Osteoblast (primary cell): Measurements from ENCODE around the gene SORCS2. TPM values are rescaled to one million over a fixed set of nuclear protein-coding genes. Genes with fewer than 3 reads are reported as not detected.

Experiments used
- DNase-seq: peaks from one replicate; pipeline ENCODE4 v3.0.0; 2011; ENCODE audit warnings: low spot score, mixed read lengths; ENCODE audit not compliant: insufficient read length; ENCODE audit errors: missing footprints
- H2AFZ ChIP-seq: 2 replicates; pipeline ENCODE4 v1.6.0; 2011; ENCODE audit warnings: mild to moderate bottlenecking, low read length
- H3K27ac ChIP-seq: 2 replicates; pipeline ENCODE4 v1.5.1; 2011; ENCODE audit warnings: mild to moderate bottlenecking, low read depth, low read length, moderate library complexity
- H3K27me3 ChIP-seq: 2 replicates; pipeline ENCODE4 v1.6.0; 2012; ENCODE audit warnings: mild to moderate bottlenecking, control low read depth, inconsistent platforms, low read length, moderate library complexity; ENCODE audit not compliant: insufficient read depth
- H3K36me3 ChIP-seq: 2 replicates; pipeline ENCODE4 v1.5.1; 2011; ENCODE audit warnings: mild to moderate bottlenecking, low read length, control low read depth, moderate library complexity; ENCODE audit not compliant: insufficient read depth
- H3K4me1 ChIP-seq: 2 replicates; pipeline ENCODE4 v1.5.1; 2011; ENCODE audit warnings: mild to moderate bottlenecking, low read length, control low read depth, moderate library complexity; ENCODE audit not compliant: insufficient read depth
- H3K4me2 ChIP-seq: 2 replicates; pipeline ENCODE4 v1.6.0; 2011; ENCODE audit warnings: mild to moderate bottlenecking, low read length; ENCODE audit not compliant: insufficient read depth
- H3K4me3 ChIP-seq: fragments of 200-600 bp; sonication (generic); 3 replicates; pipeline ENCODE4 v1.5.1; 2012; ENCODE audit warnings: mild to moderate bottlenecking, low read length, inconsistent platforms; ENCODE audit not compliant: insufficient read depth
- H3K79me2 ChIP-seq: 2 replicates; pipeline ENCODE4 v1.6.0; 2012; ENCODE audit warnings: mild to moderate bottlenecking, low read length, control low read depth, inconsistent platforms; ENCODE audit not compliant: insufficient read depth
- H3K9me3 ChIP-seq: 2 replicates; pipeline ENCODE4 v1.5.1; 2011; ENCODE audit warnings: low read depth, low read length, control low read depth
- H4K20me1 ChIP-seq: 2 replicates; pipeline ENCODE4 v1.6.0; 2012; ENCODE audit warnings: mild to moderate bottlenecking, low read length, control low read depth; ENCODE audit not compliant: insufficient read depth
- CTCF ChIP-seq: IDR thresholded peaks from 2 replicates; pipeline ENCODE4 v1.5.1; 2011; ENCODE audit warnings: mild to moderate bottlenecking, low read depth, low read length, moderate library complexity; ENCODE audit errors: extremely low read depth
- total RNA-seq: library from RNA; depleted of rRNA; stranded (reverse); fragments of >200 nt; gene quantifications from 2 replicates; pipeline ENCODE4 v1.2.3, GENCODE V29; 2012

Gene SORCS2
- total RNA-seq, 1 donor = 9.0 TPM

- Histone ChIP-seq H3K79me2 (no peaks in the 10 kb centered on the region), H3K4me2 (no peak overlapping the region), H3K4me1 (no peaks in the 10 kb centered on the region), H4K20me1 (no peaks in the 10 kb centered on the region), H2AFZ (no peak overlapping the region), H3K27ac (no peak overlapping the region), H3K36me3 (no peaks in the 10 kb centered on the region), H3K4me3 (no peak overlapping the region), H3K27me3 (peaks cover 4% of the 10 kb centered on the region), H3K9me3 (peaks cover 5% of the 10 kb centered on the region)
- no peak for DNase-seq
- no peak for TF ChIP-seq CTCF
Measured at GRCh38 chr4:7441201-7441600, 248.9 kb downstream of the SORCS2 start.

GRCh38 chr4:7442574-7443162 lies 250.3 kb downstream of the SORCS2 start:
- H4K20me1 ChIP-seq = no peaks in the 10 kb centered on the region
- no peak overlapping the region for H3K4me3 ChIP-seq
- no peak overlapping the region for H2AFZ ChIP-seq
- no peaks in the 10 kb centered on the region for H3K79me2 ChIP-seq
- no peaks in the 10 kb centered on the region for H3K4me1 ChIP-seq
- no peak overlapping the region for H3K27ac ChIP-seq
- DNase-seq = no peak
- peaks cover 8% of the 10 kb centered on the region for H3K27me3 ChIP-seq
- peaks cover 5% of the 10 kb centered on the region for H3K9me3 ChIP-seq
- H3K36me3 ChIP-seq = no peaks in the 10 kb centered on the region
- H3K4me2 ChIP-seq = no peak overlapping the region
- no peak for TF ChIP-seq CTCF

DNA sequence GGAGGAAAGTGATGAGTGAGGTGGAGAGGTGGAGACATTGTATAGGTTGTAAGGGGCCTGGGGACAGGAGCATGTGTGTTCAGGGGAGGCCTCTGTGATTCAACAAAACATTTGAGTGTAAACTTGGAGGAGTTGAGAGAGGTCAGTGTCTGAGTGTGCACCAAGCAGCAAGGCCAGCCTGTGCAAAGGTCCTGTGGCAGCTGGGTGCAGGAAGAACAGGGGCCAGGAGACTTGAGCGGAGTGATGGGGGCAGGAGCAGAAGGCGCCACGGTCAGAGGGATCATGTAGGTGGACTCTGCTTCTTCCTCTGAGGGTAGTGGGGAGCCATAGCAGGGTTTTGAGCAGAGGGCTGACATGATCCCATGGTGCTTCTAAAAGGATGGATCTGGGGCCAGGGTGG lies 252.0 kb downstream of the SORCS2 start:
- TF ChIP-seq CTCF = no peak
- Histone ChIP-seq H3K36me3 (no peaks in the 10 kb centered on the region), H2AFZ (no peak overlapping the region), H4K20me1 (no peaks in the 10 kb centered on the region), H3K4me2 (no peak overlapping the region), H3K27ac (no peak overlapping the region), H3K27me3 (peaks cover 5% of the 10 kb centered on the region), H3K79me2 (no peaks in the 10 kb centered on the region), H3K4me1 (no peaks in the 10 kb centered on the region), H3K9me3 (no peaks in the 10 kb centered on the region), H3K4me3 (no peak overlapping the region)
- no peak for DNase-seq

- no peak for TF ChIP-seq CTCF
- Histone ChIP-seq H3K27me3 (peaks cover 5% of the 10 kb centered on the region), H3K9me3 (no peaks in the 10 kb centered on the region), H3K4me2 (no peak overlapping the region), H3K27ac (no peak overlapping the region), H2AFZ (no peak overlapping the region), H4K20me1 (no peaks in the 10 kb centered on the region), H3K4me3 (no peak overlapping the region), H3K79me2 (no peaks in the 10 kb centered on the region), H3K4me1 (no peaks in the 10 kb centered on the region), H3K36me3 (no peaks in the 10 kb centered on the region)
- DNase-seq = no peak
Measured at GRCh38 chr4:7444731-7445130, 252.4 kb downstream of the SORCS2 start.
